Measurements from ENCODE around the gene CFLAR.

The CFLAR gene

GRCh38 chr2:201191132-201191875 is 75.3 kb downstream of the CFLAR start:
- DNase-seq (ENCODE audit: insufficient read length, low spot score) = no peak
- FAIRE-seq = no peak
- TF ChIP-seq, protein P1, sequence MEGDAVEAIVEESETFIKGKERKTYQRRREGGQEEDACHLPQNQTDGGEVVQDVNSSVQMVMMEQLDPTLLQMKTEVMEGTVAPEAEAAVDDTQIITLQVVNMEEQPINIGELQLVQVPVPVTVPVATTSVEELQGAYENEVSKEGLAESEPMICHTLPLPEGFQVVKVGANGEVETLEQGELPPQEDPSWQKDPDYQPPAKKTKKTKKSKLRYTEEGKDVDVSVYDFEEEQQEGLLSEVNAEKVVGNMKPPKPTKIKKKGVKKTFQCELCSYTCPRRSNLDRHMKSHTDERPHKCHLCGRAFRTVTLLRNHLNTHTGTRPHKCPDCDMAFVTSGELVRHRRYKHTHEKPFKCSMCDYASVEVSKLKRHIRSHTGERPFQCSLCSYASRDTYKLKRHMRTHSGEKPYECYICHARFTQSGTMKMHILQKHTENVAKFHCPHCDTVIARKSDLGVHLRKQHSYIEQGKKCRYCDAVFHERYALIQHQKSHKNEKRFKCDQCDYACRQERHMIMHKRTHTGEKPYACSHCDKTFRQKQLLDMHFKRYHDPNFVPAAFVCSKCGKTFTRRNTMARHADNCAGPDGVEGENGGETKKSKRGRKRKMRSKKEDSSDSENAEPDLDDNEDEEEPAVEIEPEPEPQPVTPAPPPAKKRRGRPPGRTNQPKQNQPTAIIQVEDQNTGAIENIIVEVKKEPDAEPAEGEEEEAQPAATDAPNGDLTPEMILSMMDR (IDR thresholded peaks at IDR 0.05; ENCODE audit: insufficient read depth, missing control alignments) = no peak

- no peak for FAIRE-seq
- TF ChIP-seq, protein P1 (IDR thresholded peaks at IDR 0.05; ENCODE audit: insufficient read depth, missing control alignments) = no peak
- no peak for DNase-seq (ENCODE audit: insufficient read length, low spot score)
Measured at GRCh38 chr2:201194097-201194496, 78.1 kb downstream of the CFLAR start.

- DNase-seq (ENCODE audit: insufficient read length, low spot score) = no peak
- FAIRE-seq = no peak
- TF ChIP-seq, protein P1 (IDR thresholded peaks at IDR 0.05; ENCODE audit: insufficient read depth, missing control alignments) = no peak
Measured at GRCh38 chr2:201195331-201195730, 79.4 kb downstream of the CFLAR start.

- DNase-seq (ENCODE audit: insufficient read length, low spot score) = no peak
- TF ChIP-seq, protein P1 (IDR thresholded peaks at IDR 0.05; ENCODE audit: insufficient read depth, missing control alignments) = no peak
- FAIRE-seq = no peak
Measured at GRCh38 chr2:201196003-201196402, 80.0 kb downstream of the CFLAR start.

- DNase-seq (ENCODE audit: insufficient read length, low spot score) = no peak
- TF ChIP-seq, protein P1 (IDR thresholded peaks at IDR 0.05; ENCODE audit: insufficient read depth, missing control alignments) = no peak
- no peak for FAIRE-seq
Measured at GRCh38 chr2:201196803-201197202, 80.8 kb downstream of the CFLAR start.

DNA sequence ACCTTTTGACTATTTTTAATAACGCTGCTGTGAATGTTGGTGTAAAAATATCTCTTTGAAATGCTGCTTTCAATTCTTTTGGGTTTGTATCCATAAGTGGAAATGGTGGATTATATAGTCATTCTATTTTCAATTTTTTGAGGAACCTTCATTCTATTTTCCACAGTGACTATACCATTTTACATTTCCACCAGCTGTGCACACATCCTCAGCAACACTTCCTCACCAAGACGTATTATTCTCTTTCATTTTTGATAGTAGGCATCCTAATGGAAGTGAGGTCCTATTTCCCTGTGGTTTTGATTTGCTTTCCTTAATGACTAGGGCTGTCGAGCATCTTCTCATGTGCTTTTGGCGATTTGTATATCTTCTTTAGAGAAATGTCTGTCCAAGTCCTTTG is 81.8 kb downstream of the CFLAR start:
- FAIRE-seq (no peak), DNase-seq (ENCODE audit: insufficient read length, low spot score) (no peak)
- TF ChIP-seq, protein P1 (IDR thresholded peaks at IDR 0.05; ENCODE audit: insufficient read depth, missing control alignments) = no peak

GRCh38 chr2:201199847-201200246 is 83.9 kb downstream of the CFLAR start:
- FAIRE-seq = no peak
- TF ChIP-seq, protein P1 (IDR thresholded peaks at IDR 0.05; ENCODE audit: insufficient read depth, missing control alignments) = no peak
- no peak for DNase-seq (ENCODE audit: insufficient read length, low spot score)

Measured in D721Med (cell line).